HG02759 (cell line): ENCODE measurements around the gene TBC1D1.
"Not testable (repeated sequence)": the region's sequence is repeated elsewhere in the genome, so short reads cannot be mapped to it uniquely, and the experiment has no call there.

ENCODE experiments used
- ATAC-seq: cut with Tn5 transposase; IDR thresholded peaks from one replicate; pipeline ENCODE4 v1.9.1; 2021; ENCODE audit warnings: mild to moderate bottlenecking, moderate library complexity; ENCODE audit not compliant: unreplicated experiment

Gene TBC1D1

GRCh38 chr4:38007645-38008044 lies 116.8 kb downstream of the TBC1D1 start:
- no peak for ATAC-seq

- no peak for ATAC-seq
These were observed 117.7 kb downstream of the TBC1D1 start for GRCh38 chr4:38008571-38009021.

GRCh38 chr4:38009421-38009820 lies 118.5 kb downstream of the TBC1D1 start:
- ATAC-seq, result no peak

GRCh38 chr4:38009949-38010348 lies 119.1 kb downstream of the TBC1D1 start:
- no peak for ATAC-seq

GRCh38 chr4:38011511-38012162 lies 120.8 kb downstream of the TBC1D1 start:
- no peak for ATAC-seq

GRCh38 chr4:38013461-38014366 lies 122.8 kb downstream of the TBC1D1 start:
- no peak for ATAC-seq

GRCh38 chr4:38014421-38014852 lies 123.6 kb downstream of the TBC1D1 start:
- no peak for ATAC-seq

GRCh38 chr4:38015886-38016515 lies 125.1 kb downstream of the TBC1D1 start:
- ATAC-seq, result no peak

- ATAC-seq, result no peak
These were observed 125.8 kb downstream of the TBC1D1 start for GRCh38 chr4:38016698-38017097.

GRCh38 chr4:38017609-38018008 lies 126.7 kb downstream of the TBC1D1 start:
- ATAC-seq, result no peak

- ATAC-seq, result no peak
These were observed 129.5 kb downstream of the TBC1D1 start for GRCh38 chr4:38020386-38020785.

GRCh38 chr4:38020961-38021360 lies 130.1 kb downstream of the TBC1D1 start:
- not testable (repeated sequence) for ATAC-seq

- no peak for ATAC-seq
These were observed 130.9 kb downstream of the TBC1D1 start for GRCh38 chr4:38021751-38022150.

GRCh38 chr4:38023347-38024205 lies 132.7 kb downstream of the TBC1D1 start:
- ATAC-seq, result no peak

- no peak for ATAC-seq
These were observed 133.3 kb downstream of the TBC1D1 start for GRCh38 chr4:38024206-38024509.

GRCh38 chr4:38025665-38026064 lies 134.8 kb downstream of the TBC1D1 start:
- ATAC-seq, result no peak

- no peak for ATAC-seq
These were observed 135.4 kb downstream of the TBC1D1 start for GRCh38 chr4:38026158-38026740.

GRCh38 chr4:38030023-38030422 lies 139.1 kb downstream of the TBC1D1 start:
- no peak for ATAC-seq

- no peak for ATAC-seq
These were observed 144.3 kb downstream of the TBC1D1 start for GRCh38 chr4:38034986-38035882.
